GM19395 (cell line): ENCODE measurements around the gene CNDP2.
"Not testable (repeated sequence)": the region's sequence is repeated elsewhere in the genome, so short reads cannot be mapped to it uniquely, and the experiment has no call there.

ENCODE experiments used
- ATAC-seq: cut with Tn5 transposase; IDR thresholded peaks from one replicate; pipeline ENCODE4 v1.9.1; 2021; ENCODE audit warnings: mild to moderate bottlenecking, moderate library complexity; ENCODE audit not compliant: unreplicated experiment

The CNDP2 gene

DNA sequence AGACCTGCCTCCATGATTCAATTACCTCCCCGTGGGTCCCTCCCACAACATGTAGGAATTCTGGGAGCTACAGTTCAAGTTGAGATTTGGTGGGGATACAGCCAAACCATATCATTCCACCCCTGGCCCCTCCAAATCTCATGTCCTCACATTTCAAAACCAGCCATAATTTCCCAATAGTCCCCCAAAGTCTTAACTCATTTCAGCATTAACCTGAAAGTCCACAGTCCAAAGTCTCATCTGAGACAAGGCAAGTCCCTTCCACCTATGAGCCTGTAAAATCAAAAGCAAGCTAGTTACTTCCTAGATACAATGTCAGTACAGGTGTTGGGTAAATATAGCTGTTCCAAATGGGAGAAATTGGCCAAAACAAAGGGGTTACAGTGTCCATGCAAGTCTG, 69.0 kb downstream of the CNDP2 start:
- not testable (repeated sequence) for ATAC-seq

DNA sequence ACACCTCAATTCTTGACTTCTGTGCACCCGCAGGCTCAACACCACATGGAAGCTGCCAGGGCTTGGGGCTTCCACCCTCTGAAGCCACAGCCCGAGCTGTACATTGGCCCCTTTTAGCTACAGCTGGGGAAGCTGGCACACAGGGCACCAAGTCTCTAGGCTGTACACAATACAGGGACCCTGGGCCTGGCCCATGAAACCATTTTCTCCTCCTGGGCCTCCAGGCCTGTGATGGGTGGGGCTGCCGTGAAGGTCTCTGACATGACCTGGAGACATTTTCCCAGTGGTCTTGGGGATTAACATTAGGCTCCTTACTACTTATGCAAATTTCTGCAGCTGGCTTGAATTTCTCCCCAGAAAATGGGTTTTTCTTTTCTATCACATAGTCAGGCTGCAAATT, 69.8 kb downstream of the CNDP2 start:
- not testable (repeated sequence) for ATAC-seq

DNA sequence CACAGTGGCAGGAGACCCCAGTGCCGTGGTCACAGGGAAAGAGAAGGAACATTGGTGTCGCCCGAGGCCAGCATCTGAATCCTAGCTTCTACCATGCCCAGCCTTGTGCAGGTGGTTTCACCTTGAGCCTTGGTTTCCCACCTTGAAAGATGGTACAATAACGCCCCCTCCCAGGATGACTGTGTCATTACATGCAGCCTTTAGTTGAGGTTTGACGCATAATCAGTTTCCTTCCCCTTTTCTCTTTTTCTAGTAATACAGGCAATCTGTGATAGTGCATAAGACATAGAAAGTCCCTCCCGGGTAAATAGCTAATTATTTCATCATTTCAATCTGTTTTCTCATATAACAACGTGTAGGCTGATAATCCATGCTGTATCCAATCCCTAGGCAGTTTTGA, 71.7 kb downstream of the CNDP2 start:
- no peak for ATAC-seq

DNA sequence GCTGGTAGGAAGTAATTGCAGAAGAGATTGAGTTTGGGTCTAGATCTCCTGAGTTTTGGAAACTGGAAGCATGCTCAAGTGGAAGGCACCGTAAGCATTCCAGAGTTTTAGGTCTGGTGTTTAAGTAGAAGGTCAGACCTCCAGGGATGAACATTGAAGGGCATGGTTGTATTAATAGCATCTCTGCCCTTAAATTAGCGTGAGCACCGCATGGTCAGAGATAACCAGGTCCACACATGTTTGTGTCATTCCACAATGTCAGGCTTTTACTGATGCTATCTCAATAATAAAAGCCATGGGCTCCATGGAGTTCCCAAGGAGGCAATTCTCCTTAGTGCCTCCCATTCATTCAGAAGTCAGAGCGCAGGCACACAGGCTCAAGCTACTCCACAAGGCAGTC, 73.2 kb downstream of the CNDP2 start:
- no peak for ATAC-seq

DNA sequence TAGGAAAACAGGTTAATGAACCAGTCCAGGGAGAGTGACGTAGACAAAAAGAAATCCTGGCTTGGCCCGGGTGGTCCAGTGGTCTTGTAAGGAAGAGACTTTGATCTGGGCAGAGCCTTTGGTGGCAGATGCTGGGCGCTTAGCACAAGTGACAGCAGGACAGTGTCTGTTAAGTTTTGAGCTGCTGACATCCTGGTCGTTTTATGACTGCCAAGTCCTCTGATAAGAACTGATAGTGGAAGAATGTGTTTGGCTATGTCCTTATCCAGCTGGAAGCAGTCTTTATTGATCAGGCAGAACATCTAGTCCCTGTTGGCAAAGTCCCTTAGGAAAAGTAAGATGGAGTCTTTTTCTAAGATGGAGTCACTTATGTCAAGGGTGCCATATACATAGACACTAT, 74.1 kb downstream of the CNDP2 start:
- ATAC-seq = no peak

DNA sequence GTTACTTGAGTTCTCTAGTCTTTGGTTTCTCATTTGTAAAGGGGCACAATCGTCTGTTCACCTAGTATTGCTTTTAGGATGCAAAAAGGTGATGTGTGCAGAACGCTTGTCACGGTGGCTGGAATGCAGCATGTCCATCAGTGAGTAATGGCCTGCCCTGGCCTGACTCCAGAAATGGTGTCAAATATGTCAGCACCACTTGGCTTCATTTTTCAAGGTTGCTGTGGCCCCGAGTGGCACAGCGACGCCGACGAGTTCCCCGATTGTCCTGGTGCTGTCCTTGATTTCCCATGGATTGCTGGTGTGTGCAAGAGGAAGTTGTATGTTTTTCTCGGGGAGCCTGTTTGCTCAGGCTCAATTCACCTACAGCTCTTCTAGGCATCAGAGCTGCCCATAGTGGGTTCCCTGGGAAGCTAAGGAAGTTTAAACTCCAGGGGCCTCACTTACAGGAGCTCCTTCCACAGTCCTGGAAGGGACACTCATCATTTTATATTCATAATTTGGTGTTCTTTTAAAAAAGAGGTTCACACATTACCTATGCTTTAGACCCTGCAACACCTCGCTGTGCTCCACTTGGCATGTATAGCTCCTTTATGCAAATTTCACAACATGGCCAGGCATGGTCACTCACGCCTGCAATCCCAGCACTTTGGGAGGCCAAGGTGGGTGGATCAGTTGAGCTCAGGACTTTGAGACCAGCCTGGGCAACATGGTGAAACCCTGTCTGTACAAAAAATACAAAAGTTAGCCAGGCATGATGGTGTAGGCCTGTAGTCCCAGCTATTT, 75.9 kb downstream of the CNDP2 start:
- ATAC-seq = no peak

DNA sequence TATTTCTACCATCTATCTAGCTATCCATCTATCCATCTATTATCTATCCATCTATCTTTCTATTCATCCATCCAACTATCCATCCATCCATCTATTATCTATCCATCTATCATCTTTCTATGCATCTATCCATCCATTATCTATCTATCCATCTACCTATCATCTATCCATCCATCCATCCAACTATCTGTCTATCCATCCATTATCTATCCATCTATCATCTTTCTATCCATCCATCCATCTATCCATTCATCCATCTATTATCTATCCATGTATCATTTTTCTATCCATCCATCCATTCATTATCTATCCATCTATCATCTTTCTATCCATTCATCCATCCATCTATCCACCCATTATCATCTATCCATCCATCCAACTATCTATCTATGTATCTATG, 76.9 kb downstream of the CNDP2 start:
- ATAC-seq = no peak
